NT2/D1 (cell line): ENCODE data around the gene TMEM178A.

Source experiments
- SUZ12 ChIP-seq: IDR thresholded peaks from 2 replicates; pipeline ENCODE4 v1.6.1; 2011; ENCODE audit not compliant: insufficient read length, insufficient read depth; ENCODE audit errors: extremely low read depth
- YY1 ChIP-seq: IDR thresholded peaks from 2 replicates; pipeline ENCODE4 v1.6.1; 2011; ENCODE audit not compliant: insufficient read length, insufficient read depth

DNA sequence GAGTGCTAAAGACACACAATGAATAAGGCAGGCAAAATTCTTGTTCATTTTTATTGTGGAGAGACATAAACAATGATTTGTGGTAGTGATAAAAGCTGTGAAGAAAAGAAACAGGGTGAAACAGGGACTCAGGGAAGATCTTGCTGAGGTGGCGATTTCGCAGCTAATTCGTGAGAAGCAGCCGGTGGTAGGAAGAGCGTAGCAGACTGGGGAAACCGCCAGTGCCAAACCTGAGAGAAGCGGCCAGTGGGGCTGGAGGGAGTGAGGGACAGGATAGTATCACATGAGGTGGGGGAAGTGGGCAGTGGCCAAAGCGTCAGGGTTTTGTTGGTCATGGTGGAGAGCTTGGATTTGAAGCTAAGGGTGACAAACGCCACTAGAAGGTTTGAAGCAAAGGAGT is 42.3 kb downstream of the TMEM178A start:
- TF ChIP-seq SUZ12 (no peak), YY1 (no peak)
